Left lung (tissue), 10 donors: Measurements from ENCODE around the gene BRK1. TPM values are rescaled to one million over a fixed set of nuclear protein-coding genes. Genes with fewer than 3 reads are reported as not detected.

Experiments used
- ATAC-seq: fragments of 200-7000 bp; cut with Tn5 transposase; one replicate; pipeline ENCODE4 v1.9.1; 2020; ENCODE audit warnings: moderate library complexity
- DNase-seq, 4 donors: peaks; one replicate each; pipeline ENCODE4 v3.0.0-alpha.2; 2013 to 2020
- H3K27ac ChIP-seq, 2 donors: fragments of 200-600 bp; sonication (generic) in 1 of 2; one replicate each; pipeline versions ENCODE4 v1.5.0 to v1.8.0; 2020 to 2021
- H3K27me3 ChIP-seq, 2 donors: fragments of 200-600 bp; sonication (generic) in 1 of 2; one replicate each; pipeline versions ENCODE4 v1.5.0 to v1.8.0; 2020 to 2021
- H3K36me3 ChIP-seq, 2 donors: fragments of 200-600 bp; sonication (generic) in 1 of 2; one replicate each; pipeline versions ENCODE4 v1.5.0 to v1.8.0; 2020 to 2021
- H3K4me1 ChIP-seq, 2 donors: fragments of 200-600 bp; one replicate each; pipeline ENCODE4 v1.8.0; 2021
- H3K4me3 ChIP-seq, 2 donors: fragments of 200-600 bp; sonication (generic) in 1 of 2; one replicate each; pipeline versions ENCODE4 v1.5.0 to v1.8.0; 2020 to 2021; ENCODE audit warnings: mild to moderate bottlenecking in 1 of 2
- H3K9me3 ChIP-seq, 2 donors: fragments of 200-600 bp; sonication (generic) in 1 of 2; one replicate each; pipeline versions ENCODE4 v1.5.0 to v1.8.0; 2020 to 2021
- intact Hi-C, 2 donors: fragments of 100-400 bp; cut with DNase I; formaldehyde crosslinking; loops; one replicate each; pipeline versions ENCODE4 v1.11.2 to v1.14.2; 2022
- polyA plus RNA-seq, 6 donors: library from polyadenylated mRNA; unstranded; fragments of 120-200 nt; gene quantifications; one replicate each; pipeline ENCODE4 v1.2.1, GENCODE V29; 2013; ENCODE audit not compliant: insufficient read length in 6 of 6
- total RNA-seq, 2 donors: library from RNA; stranded (reverse); fragmentation: NEBNext Ultra II Directional; extraction: Animal tissue kit (Norgen Biotek cat#: 25700); gene quantifications; one replicate each; pipeline ENCODE4 v1.2.1, GENCODE V29; 2021
- TF ChIP-seq, protein P1 (sequence below), 2 donors: fragments of 200-600 bp; sonication (generic) in 1 of 2; IDR thresholded peaks; one replicate each; pipeline versions ENCODE4 v1.5.0 to v1.8.0; 2021; ENCODE audit warnings: antibody characterized with exemption in 2 of 2
- donor health status: DM: no; HTN: yes; CAD: no.
- donor health status: DM: no; HTN: no; CAD: no.

Gene BRK1
- total and polyA plus RNA-seq, 8 donors = 114 to 210 (median 184) TPM

DNA sequence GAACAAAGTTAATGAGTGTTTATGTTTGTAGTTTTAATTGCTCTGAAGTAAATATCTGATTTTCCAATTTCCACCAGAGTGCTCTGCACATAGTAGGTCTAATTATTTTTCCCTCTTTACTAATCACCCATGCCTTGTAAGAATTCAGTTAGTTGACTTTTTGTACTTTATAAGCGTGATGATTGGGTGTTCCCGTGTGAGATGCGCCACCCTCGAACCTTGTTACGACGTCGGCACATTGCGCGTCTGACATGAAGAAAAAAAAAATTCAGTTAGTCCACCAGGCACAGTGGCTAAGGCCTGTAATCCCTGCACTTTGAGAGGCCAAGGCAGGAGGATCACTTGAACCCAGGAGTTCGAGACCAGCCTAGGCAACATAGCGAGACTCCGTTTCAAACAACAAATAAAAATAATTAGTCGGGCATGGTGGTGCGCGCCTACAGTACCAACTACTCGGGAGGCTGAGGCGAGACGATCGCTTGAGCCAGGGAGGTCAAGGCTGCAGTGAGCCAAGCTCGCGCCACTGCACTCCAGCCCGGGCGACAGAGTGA, 25.6 kb downstream of the BRK1 start:
- no peak for ATAC-seq
- intact Hi-C loops = no loop called here
- Histone ChIP-seq H3K36me3 (no peaks in the 10 kb centered on the region), H3K27me3 (no peaks in the 10 kb centered on the region), H3K4me3 (peak overlapping the region in 1 of 2 donors; percentile 73), H3K9me3 (no peaks in the 10 kb centered on the region), H3K4me1 (peaks cover 23 to 41% of the 10 kb centered on the region in 2 donors), H3K27ac (peak overlapping the region; percentile 90 to 95)
- TF ChIP-seq, protein P1, sequence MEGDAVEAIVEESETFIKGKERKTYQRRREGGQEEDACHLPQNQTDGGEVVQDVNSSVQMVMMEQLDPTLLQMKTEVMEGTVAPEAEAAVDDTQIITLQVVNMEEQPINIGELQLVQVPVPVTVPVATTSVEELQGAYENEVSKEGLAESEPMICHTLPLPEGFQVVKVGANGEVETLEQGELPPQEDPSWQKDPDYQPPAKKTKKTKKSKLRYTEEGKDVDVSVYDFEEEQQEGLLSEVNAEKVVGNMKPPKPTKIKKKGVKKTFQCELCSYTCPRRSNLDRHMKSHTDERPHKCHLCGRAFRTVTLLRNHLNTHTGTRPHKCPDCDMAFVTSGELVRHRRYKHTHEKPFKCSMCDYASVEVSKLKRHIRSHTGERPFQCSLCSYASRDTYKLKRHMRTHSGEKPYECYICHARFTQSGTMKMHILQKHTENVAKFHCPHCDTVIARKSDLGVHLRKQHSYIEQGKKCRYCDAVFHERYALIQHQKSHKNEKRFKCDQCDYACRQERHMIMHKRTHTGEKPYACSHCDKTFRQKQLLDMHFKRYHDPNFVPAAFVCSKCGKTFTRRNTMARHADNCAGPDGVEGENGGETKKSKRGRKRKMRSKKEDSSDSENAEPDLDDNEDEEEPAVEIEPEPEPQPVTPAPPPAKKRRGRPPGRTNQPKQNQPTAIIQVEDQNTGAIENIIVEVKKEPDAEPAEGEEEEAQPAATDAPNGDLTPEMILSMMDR (IDR thresholded peaks at IDR 0.05) = no peak
- DNase-seq = no peak

DNA sequence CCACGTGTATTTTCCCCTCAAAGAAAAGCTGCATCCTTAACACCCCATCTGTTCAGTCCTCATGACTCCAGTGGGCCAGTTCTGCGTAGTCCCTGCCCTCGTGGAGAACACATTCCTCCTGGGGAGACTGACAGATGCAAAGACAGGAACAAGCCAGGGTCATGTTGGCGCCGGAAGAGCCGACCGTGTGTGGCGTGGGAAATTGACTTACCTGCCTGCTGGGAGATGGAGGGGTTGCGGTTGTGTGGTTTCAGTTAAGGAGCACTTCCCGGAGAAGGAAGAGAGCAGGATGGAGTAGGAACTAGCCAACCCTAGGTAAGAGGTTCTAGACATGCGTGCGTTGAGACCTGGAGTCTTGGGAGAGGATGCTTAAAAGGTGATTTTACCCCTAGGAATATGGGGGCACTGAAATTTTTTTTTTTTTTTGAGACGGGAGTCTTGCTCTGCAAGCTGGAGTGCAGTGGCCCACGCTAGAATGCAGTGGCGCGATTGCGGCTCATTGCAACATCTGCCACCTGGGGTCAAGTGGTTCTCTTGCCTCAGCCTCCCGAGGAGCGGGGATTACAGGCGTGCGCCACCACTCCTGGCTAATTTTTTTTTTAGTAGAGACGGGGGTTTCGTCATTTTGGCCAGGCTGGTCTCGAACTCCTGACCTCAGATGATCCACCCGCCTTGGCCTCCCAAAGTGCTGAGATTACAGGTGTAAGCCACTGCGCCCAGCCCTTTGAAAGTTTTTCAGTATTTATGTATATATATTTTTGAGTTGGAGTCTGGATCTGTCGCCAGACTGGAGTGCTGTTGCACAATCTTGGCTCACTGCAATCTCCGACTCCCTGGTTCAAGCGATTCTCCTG, 27.5 kb downstream of the BRK1 start:
- no peaks in the 10 kb centered on the region for H3K27me3 ChIP-seq
- no peak for ATAC-seq
- peaks cover 0 to 16% of the 10 kb centered on the region in 2 donors for H3K36me3 ChIP-seq
- H3K9me3 ChIP-seq = no peaks in the 10 kb centered on the region
- intact Hi-C loops = no loop called here
- H3K4me3 ChIP-seq = peak overlapping the region; percentile 62 to 73
- peaks cover 23 to 59% of the 10 kb centered on the region in 2 donors for H3K4me1 ChIP-seq
- TF ChIP-seq, protein P1 (IDR thresholded peaks at IDR 0.05) = no peak
- no peak for DNase-seq
- H3K27ac ChIP-seq = peak overlapping the region in 1 of 2 donors; percentile 95

DNA sequence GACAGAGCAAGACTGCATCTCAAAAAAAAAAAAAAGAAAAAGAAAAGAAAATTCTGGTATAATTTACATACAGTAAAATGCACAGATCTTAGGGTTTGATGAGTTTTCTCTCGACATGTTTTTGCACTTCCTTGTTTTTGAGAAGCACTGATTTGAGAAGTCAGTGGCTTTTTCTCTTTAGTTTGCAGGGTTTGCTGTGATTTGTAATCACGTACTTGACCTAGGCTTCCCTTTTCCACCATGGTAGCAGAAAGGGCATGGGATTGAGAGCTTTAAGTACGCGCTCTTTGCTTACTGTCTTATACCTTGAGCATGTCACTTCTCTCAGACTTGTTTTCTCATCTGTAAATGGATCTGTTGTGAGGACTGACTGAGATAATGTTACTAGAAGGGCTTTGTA, 30.2 kb downstream of the BRK1 start:
- TF ChIP-seq, protein P1 (IDR thresholded peaks at IDR 0.05) = no peak
- DNase-seq (no peak), ATAC-seq (no peak)
- intact Hi-C loops = no loop called here
- Histone ChIP-seq H3K27me3 (no peaks in the 10 kb centered on the region), H3K4me3 (no peak overlapping the region), H3K27ac (peak overlapping the region in 1 of 2 donors; percentile 33), H3K9me3 (no peaks in the 10 kb centered on the region), H3K36me3 (peaks cover 0 to 40% of the 10 kb centered on the region in 2 donors), H3K4me1 (peaks cover 23 to 66% of the 10 kb centered on the region in 2 donors)

DNA sequence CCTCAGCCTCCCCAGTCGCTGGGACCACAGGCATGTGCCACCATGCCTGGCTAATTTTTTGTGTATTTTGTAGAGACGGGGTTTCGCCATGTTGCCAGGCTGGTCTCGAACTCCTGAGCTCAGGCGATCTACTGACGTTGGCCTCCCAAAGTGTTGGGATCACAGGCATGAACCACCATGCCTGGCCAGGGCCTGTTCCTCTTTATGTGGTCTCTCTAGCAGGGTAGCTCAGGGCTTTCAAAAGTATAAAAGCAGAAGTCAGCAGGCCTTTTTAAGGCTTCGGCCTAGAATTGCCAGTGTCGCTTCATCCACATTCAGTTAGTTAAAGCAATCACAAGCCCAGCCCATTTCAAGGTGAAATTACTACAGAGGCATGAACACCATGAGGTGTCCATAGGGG, 33.8 kb downstream of the BRK1 start:
- Histone ChIP-seq H3K36me3 (peaks cover 0 to 75% of the 10 kb centered on the region in 2 donors), H3K4me1 (peaks cover 7 to 43% of the 10 kb centered on the region in 2 donors), H3K4me3 (no peak overlapping the region), H3K9me3 (no peaks in the 10 kb centered on the region), H3K27me3 (no peaks in the 10 kb centered on the region), H3K27ac (peak overlapping the region in 1 of 2 donors; percentile 61)
- DNase-seq (no peak), ATAC-seq (peak; percentile 59)
- intact Hi-C loops = no loop called here
- TF ChIP-seq, protein P1 (IDR thresholded peaks at IDR 0.05) = no peak

DNA sequence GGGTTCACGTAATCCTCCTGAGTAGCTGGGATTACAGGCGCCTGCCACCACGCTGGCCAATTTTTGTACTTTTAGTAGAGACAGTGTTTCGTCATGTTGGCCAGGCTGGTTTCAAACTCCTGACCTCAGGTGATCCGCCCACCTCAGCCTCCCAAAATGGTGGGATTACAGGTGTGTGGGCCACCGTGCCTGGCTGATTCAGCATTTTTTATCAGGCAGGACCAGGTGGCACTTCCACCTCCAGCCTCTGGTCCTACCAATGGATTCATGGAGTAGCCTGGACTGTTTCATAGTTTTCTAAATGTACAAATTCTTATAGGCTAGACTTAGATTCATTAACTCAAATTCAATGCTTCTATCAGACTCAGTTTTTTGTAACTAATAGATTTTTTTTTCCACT, 35.5 kb downstream of the BRK1 start:
- ATAC-seq (no peak), DNase-seq (no peak)
- Histone ChIP-seq H3K36me3 (peaks cover 0 to 84% of the 10 kb centered on the region in 2 donors), H3K27me3 (no peaks in the 10 kb centered on the region), H3K9me3 (no peaks in the 10 kb centered on the region), H3K4me1 (peaks cover 0 to 26% of the 10 kb centered on the region in 2 donors), H3K27ac (no peak overlapping the region), H3K4me3 (no peak overlapping the region)
- intact Hi-C loops = no loop called here
- TF ChIP-seq, protein P1 (IDR thresholded peaks at IDR 0.05) = no peak
